GM12874 (cell line): Measurements from ENCODE around the gene ZNF287.

Experiments used
- CTCF ChIP-seq: IDR thresholded peaks from 2 replicates; pipeline ENCODE4 v1.5.1; 2011; ENCODE audit warnings: low read depth, mild to moderate bottlenecking, control low read depth, low read length, moderate library complexity; ENCODE audit not compliant: insufficient read depth

Gene ZNF287

GRCh38 chr17:16584273-16584995 is 15.4 kb upstream of the ZNF287 start:
- peak; percentile 62 for TF ChIP-seq CTCF

GRCh38 chr17:16583781-16584180 is 14.8 kb upstream of the ZNF287 start:
- no peak for TF ChIP-seq CTCF

GRCh38 chr17:16573466-16573865 is 4.5 kb upstream of the ZNF287 start:
- TF ChIP-seq CTCF, result no peak

GRCh38 chr17:16569358-16569712 is 331 bp upstream of the ZNF287 start:
- no peak for TF ChIP-seq CTCF

- no peak for TF ChIP-seq CTCF
These were observed 16.4 kb downstream of the ZNF287 start for GRCh38 chr17:16552637-16553045.

GRCh38 chr17:16551878-16552636 is 16.9 kb downstream of the ZNF287 start:
- TF ChIP-seq CTCF, result no peak

GRCh38 chr17:16537130-16537458 is 31.9 kb downstream of the ZNF287 start:
- TF ChIP-seq CTCF, result no peak
